GM12878 (cell line): ENCODE results near the gene CDC14B. TPM values are rescaled to one million over a fixed set of nuclear protein-coding genes. Genes with fewer than 3 reads are reported as not detected.
"Not testable (repeated sequence)": the region's sequence is repeated elsewhere in the genome, so short reads cannot be mapped to it uniquely, and the experiment has no call there.

Source experiments
- ATAC-seq: fragments of 200-7000 bp; cut with Tn5 transposase; 3 replicates; pipeline ENCODE4 v1.9.1; 2020; ENCODE audit warnings: mild to moderate bottlenecking, moderate library complexity
- BruUV-seq: library from RNA; stranded (reverse); fragments of 400-500 nt; replicated peaks from 2 replicates; lab custom pipeline; 2021; lab: Mats Ljungman, UMichigan
- CTCF ChIA-PET: fragments of 300-600 bp; sonication (Branson Sonifier 250); formaldehyde crosslinking; extraction: SDS; loops from one replicate; lab custom pipeline; 2021; ENCODE audit warnings: inconsistent platforms; lab: Yijun Ruan, JAX
- POLR2A ChIA-PET: fragments of 350-600 bp; formaldehyde crosslinking; extraction: SDS; loops from one replicate; lab custom pipeline; 2021; ENCODE audit warnings: inconsistent platforms; lab: Charles Lee
- RAD21 ChIA-PET: fragments of 300-600 bp; sonication (Branson Sonifier 250); formaldehyde crosslinking; loops from one replicate; lab custom pipeline; 2023; ENCODE audit warnings: antibody characterized with exemption; ENCODE audit not compliant: unreplicated experiment; lab: Charles Lee
- SMC1A ChIA-PET: fragments of 300-600 bp; sonication (Branson Sonifier 250); formaldehyde crosslinking; loops from one replicate; lab custom pipeline; 2023; ENCODE audit not compliant: unreplicated experiment, uncharacterized antibody; lab: Charles Lee
- DNase-seq: peaks from one replicate; pipeline ENCODE4 v3.0.0-alpha.2; 2011; ENCODE audit warnings: low read depth, low spot score
- FAIRE-seq: peaks from 3 replicates; lab custom pipeline; 2011; peaks lifted over from hg19 to GRCh38; lab: Jason Lieb, UNC
- H2AFZ ChIP-seq: 2 replicates; pipeline ENCODE4 v1.6.0; 2011; ENCODE audit warnings: low read depth, low read length, control low read depth; ENCODE audit not compliant: control insufficient read depth
- H3K27ac ChIP-seq: 2 replicates; pipeline ENCODE4 v1.5.1; 2011; ENCODE audit warnings: control low read depth; ENCODE audit not compliant: control insufficient read depth, insufficient read depth
- H3K27me3 ChIP-seq, 2 experiments: replicated peaks in 1 of 2; 2 replicates each; pipeline versions ENCODE4 v1.6.0 to v1.6.1; 2011; ENCODE audit warnings: low read length in 1 of 2; ENCODE audit not compliant: control insufficient read depth in 2 of 2, insufficient read depth in 2 of 2
- H3K36me3 ChIP-seq, 2 experiments: 2 replicates each; pipeline ENCODE4 v1.5.1; 2011; ENCODE audit warnings: low read length in 1 of 2; ENCODE audit not compliant: control insufficient read depth in 2 of 2, insufficient read depth in 2 of 2
- H3K4me1 ChIP-seq: 2 replicates; pipeline ENCODE4 v1.6.1; 2011; ENCODE audit warnings: mild to moderate bottlenecking, low read length, moderate library complexity, mixed read lengths; ENCODE audit not compliant: control insufficient read depth, insufficient read depth
- H3K4me2 ChIP-seq: 2 replicates; pipeline ENCODE4 v1.6.0; 2011; ENCODE audit warnings: control low read depth; ENCODE audit not compliant: control insufficient read depth, insufficient read depth
- H3K4me3 ChIP-seq: fragments of 200-600 bp; sonication (generic); 2 replicates; pipeline ENCODE4 v1.5.1; 2016
- H3K79me2 ChIP-seq: 2 replicates; pipeline ENCODE4 v1.6.0; 2011; ENCODE audit warnings: low read length; ENCODE audit not compliant: control insufficient read depth, insufficient read depth
- H3K9ac ChIP-seq: 2 replicates; pipeline ENCODE4 v1.8.0; 2011; ENCODE audit warnings: low read length, control low read depth, mixed read lengths; ENCODE audit not compliant: control insufficient read depth, insufficient read depth
- H3K9me3 ChIP-seq: replicated peaks from 3 replicates; pipeline ENCODE4 v1.5.1; 2011; ENCODE audit warnings: mild to moderate bottlenecking, low read length; ENCODE audit not compliant: control insufficient read depth, insufficient read depth
- H4K20me1 ChIP-seq: 2 replicates; pipeline ENCODE4 v1.6.0; 2011; ENCODE audit not compliant: control insufficient read depth, insufficient read depth
- DPF2 ChIP-seq: fragments of 450-650 bp; IDR thresholded peaks from 2 replicates; pipeline ENCODE4 v1.6.1; 2017; ENCODE audit warnings: mild to moderate bottlenecking
- HDGF ChIP-seq: fragments of 450-650 bp; IDR thresholded peaks from 2 replicates; pipeline ENCODE4 v1.6.1; 2016; ENCODE audit warnings: antibody characterized with exemption
- NR2C2 ChIP-seq: IDR thresholded peaks from 2 replicates; pipeline ENCODE4 v1.6.1; 2011; ENCODE audit warnings: borderline replicate concordance, low read depth; ENCODE audit not compliant: control insufficient read depth, insufficient read length
- NR2F1 ChIP-seq: fragments of 450-650 bp; conservative IDR thresholded peaks from 2 replicates; pipeline ENCODE4 v1.6.1; 2017; ENCODE audit warnings: mild to moderate bottlenecking
- POLR2A ChIP-seq: IDR thresholded peaks from 2 replicates; pipeline ENCODE4 v1.6.1; 2011; ENCODE audit warnings: low read depth, mild to moderate bottlenecking, low read length
- SKIL ChIP-seq: fragments of 450-650 bp; IDR thresholded peaks from 2 replicates; pipeline ENCODE4 v1.6.1; 2017; ENCODE audit warnings: mild to moderate bottlenecking, low read depth, inconsistent platforms; ENCODE audit not compliant: poor library complexity, severe bottlenecking
- SP1 ChIP-seq: IDR thresholded peaks from one replicate; pipeline ENCODE4 v1.6.1; 2011; ENCODE audit warnings: low read depth, low read length
- STAT1 ChIP-seq: fragments of 450-650 bp; conservative IDR thresholded peaks from 2 replicates; pipeline ENCODE4 v1.6.1; 2014; ENCODE audit warnings: antibody characterized with exemption, mild to moderate bottlenecking
- YY1 ChIP-seq: IDR thresholded peaks from 2 replicates; pipeline ENCODE4 v1.6.1; 2011; ENCODE audit warnings: low read depth, mild to moderate bottlenecking, low read length
- WGBS: methylation state at CpG from one replicate; pipeline ENCODE4 v1.1.6; 2016; ENCODE audit warnings: low lambda C conversion rate; ENCODE audit not compliant: insufficient replicate concordance, insufficient coverage; ENCODE audit errors: missing lambda C conversion rate; 5-methylcytosine and 5-hydroxymethylcytosine counted together
- in situ Hi-C: fragments of 300-500 bp; cut with MboI; formaldehyde crosslinking; loops from 9 replicates; pipeline ENCODE4 v1.14.3; 2018; ENCODE audit warnings: mixed read lengths
- intact Hi-C: fragments of 100-400 bp; cut with micrococcal nuclease; formaldehyde crosslinking; loops from one replicate; pipeline ENCODE4 v1.14.2; 2022; ENCODE audit not compliant: unreplicated experiment
- polyA plus RNA-seq, 11 experiments: library from polyadenylated mRNA; depleted of rRNA in 4 of 11; unstranded in 6 of 11; stranded (reverse) in 5 of 11; fragments of >200 nt; fragmentation: Nextera tagmentation in 4 of 11; fragmentation: Illumina TruSeq in 1 of 11; extraction: Ambion mirVana in 4 of 11; extraction: Trizol in 1 of 11; gene quantifications; 1 replicate in 1 of 11; 2 replicates in 10 of 11; pipeline versions ENCODE4 v1.2.1 to v1.2.3, GENCODE V29; 2011 to 2016; ENCODE audit warnings: inconsistent platforms in 2 of 11, missing spikeins in 2 of 11, low read depth in 1 of 11
- total RNA-seq, 4 experiments: library from RNA; depleted of rRNA in 3 of 4; stranded (reverse); fragments of >200 nt in 3 of 4; fragmentation: Illumina TruSeq in 1 of 4; extraction: Trizol in 1 of 4; gene quantifications; 2 replicates each; pipeline versions ENCODE4 v1.2.1 to v1.2.3, GENCODE V29; 2013 to 2021
- TF ChIP-seq, protein P1 (sequence below): fragments of 450-650 bp; formaldehyde crosslinking; IDR thresholded peaks from 2 replicates; pipeline ENCODE4 v1.4.0; 2020; ENCODE audit warnings: mild to moderate bottlenecking, moderate library complexity
- TF ChIP-seq, protein P2 (sequence below): IDR thresholded peaks from 2 replicates; pipeline ENCODE4 v1.6.1; 2011; ENCODE audit warnings: low read depth, low read length, improper control_type of control experiment, borderline replicate concordance

CDC14B gene
- total and polyA plus RNA-seq, 10 of the 15 experiments (the other 5 are each of a cell fraction or from before 2014, with no cell fraction given) = 3.7 to 11.7 (median 6.2) TPM

DNA sequence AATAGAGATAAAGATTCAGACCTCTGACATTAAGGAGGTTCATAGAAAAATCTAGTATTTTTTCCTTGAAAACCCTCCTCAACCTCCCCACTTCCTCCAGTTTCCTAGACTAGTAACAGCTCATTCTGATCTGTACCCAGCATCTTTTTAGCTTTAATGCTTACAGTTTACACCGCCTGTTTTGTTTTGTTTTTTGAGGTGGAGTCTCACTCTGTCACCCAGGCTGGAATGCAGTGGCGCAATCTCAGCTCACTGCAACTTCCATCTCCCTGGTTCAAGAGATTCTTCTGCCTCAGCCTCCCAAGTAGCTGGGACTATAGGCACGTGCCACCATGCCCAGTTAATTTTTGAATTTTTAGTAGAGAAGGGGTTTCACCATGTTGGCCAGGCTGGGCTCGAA, 5.0 kb downstream of the CDC14B start:
- intact Hi-C loops, H3K27me3 ChIP-seq, POLR2A ChIA-PET, H3K36me3 ChIP-seq, H4K20me1 ChIP-seq, H3K4me1 ChIP-seq, H3K4me3 ChIP-seq, SMC1A ChIA-PET, H3K9me3 ChIP-seq, H3K4me2 ChIP-seq, ATAC-seq, H3K79me2 ChIP-seq, H3K9ac ChIP-seq, H3K27ac ChIP-seq, in situ Hi-C loops, DNase-seq, H2AFZ ChIP-seq, RAD21 ChIA-PET, BruUV-seq, FAIRE-seq, CTCF ChIA-PET: not testable (repeated sequence)
- 48% methylated on average over 4 of the region's 4 CpGs for WGBS

DNA sequence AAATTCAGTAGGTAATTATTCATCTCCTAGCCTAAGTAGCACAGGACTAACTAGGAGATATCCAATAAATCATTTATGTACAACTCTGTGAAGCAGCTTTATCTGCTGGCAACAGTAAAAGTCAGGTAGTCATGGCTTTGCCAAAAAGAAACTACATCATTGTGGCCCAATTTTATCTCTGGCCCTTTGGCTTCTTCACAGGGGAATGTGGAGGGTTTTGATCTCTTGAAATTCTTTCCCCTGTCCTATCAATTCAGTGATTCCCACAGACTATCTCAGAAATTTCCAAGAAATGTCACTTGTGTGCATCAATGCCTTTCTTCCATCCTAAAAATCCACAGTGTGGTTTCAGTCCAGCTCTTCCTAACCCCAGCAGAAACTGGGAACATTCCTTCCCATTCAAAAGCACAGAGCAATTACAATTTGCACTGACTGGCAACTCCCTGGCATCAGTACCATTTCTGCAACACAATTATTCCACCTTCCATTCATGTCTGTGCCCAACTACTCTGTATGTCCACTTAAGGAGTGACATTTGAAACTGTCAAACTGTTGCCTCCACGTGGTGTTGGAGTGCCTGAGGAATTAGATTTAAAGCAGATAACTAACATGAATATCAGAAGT, 6.6 kb downstream of the CDC14B start:
- WGBS = 0% methylated on average over 1 of the region's 1 CpG
- ChIA-PET POLR2A (no interaction called here), SMC1A (interaction anchor here (0.6 kb wide), 1 partner anchor 271 kb away, joined by 4 read pairs; no protein-coding TSS in a partner anchor), CTCF (no interaction called here), RAD21 (no interaction called here)
- H3K27me3 ChIP-seq = peaks cover under 1 to 2% of the 10 kb centered on the region in 2 experiments; a peak in 3 of 4 replicates
- FAIRE-seq (no peak), ATAC-seq (no peak), DNase-seq (no peak)
- H3K79me2 ChIP-seq = no peaks in the 10 kb centered on the region
- H3K9me3 ChIP-seq = no peaks in the 10 kb centered on the region; the same call in 2 of the 3 replicates
- H3K4me2 ChIP-seq = no peak overlapping the region
- no peak overlapping the region for H3K4me3 ChIP-seq
- in situ Hi-C loops (no loop called here), intact Hi-C loops (no loop called here)
- no peaks in the 10 kb centered on the region for H3K4me1 ChIP-seq
- H2AFZ ChIP-seq = no peak overlapping the region
- no peaks in the 10 kb centered on the region for H4K20me1 ChIP-seq
- BruUV-seq = no TSS peak
- no peak overlapping the region for H3K27ac ChIP-seq
- no peak overlapping the region for H3K9ac ChIP-seq
- H3K36me3 ChIP-seq = no peaks in the 10 kb centered on the region
- no peak for TF ChIP-seq SP1
- TF ChIP-seq, protein P1, sequence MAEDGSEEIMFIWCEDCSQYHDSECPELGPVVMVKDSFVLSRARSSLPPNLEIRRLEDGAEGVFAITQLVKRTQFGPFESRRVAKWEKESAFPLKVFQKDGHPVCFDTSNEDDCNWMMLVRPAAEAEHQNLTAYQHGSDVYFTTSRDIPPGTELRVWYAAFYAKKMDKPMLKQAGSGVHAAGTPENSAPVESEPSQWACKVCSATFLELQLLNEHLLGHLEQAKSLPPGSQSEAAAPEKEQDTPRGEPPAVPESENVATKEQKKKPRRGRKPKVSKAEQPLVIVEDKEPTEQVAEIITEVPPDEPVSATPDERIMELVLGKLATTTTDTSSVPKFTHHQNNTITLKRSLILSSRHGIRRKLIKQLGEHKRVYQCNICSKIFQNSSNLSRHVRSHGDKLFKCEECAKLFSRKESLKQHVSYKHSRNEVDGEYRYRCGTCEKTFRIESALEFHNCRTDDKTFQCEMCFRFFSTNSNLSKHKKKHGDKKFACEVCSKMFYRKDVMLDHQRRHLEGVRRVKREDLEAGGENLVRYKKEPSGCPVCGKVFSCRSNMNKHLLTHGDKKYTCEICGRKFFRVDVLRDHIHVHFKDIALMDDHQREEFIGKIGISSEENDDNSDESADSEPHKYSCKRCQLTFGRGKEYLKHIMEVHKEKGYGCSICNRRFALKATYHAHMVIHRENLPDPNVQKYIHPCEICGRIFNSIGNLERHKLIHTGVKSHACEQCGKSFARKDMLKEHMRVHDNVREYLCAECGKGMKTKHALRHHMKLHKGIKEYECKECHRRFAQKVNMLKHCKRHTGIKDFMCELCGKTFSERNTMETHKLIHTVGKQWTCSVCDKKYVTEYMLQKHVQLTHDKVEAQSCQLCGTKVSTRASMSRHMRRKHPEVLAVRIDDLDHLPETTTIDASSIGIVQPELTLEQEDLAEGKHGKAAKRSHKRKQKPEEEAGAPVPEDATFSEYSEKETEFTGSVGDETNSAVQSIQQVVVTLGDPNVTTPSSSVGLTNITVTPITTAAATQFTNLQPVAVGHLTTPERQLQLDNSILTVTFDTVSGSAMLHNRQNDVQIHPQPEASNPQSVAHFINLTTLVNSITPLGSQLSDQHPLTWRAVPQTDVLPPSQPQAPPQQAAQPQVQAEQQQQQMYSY = no peak
- TF ChIP-seq NR2F1 = no peak
- no peak for TF ChIP-seq YY1
- no peak for TF ChIP-seq HDGF
- TF ChIP-seq STAT1 = no peak
- TF ChIP-seq, protein P2, sequence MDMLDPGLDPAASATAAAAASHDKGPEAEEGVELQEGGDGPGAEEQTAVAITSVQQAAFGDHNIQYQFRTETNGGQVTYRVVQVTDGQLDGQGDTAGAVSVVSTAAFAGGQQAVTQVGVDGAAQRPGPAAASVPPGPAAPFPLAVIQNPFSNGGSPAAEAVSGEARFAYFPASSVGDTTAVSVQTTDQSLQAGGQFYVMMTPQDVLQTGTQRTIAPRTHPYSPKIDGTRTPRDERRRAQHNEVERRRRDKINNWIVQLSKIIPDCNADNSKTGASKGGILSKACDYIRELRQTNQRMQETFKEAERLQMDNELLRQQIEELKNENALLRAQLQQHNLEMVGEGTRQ = no peak
- TF ChIP-seq SKIL = no peak
- TF ChIP-seq DPF2 = no peak
- no peak for TF ChIP-seq POLR2A
- no peak for TF ChIP-seq NR2C2
